Measurements from ENCODE around the gene SDCCAG8. TPM values are rescaled to one million over a fixed set of nuclear protein-coding genes. Genes with fewer than 3 reads are reported as not detected.
"Not testable (repeated sequence)": the region's sequence is repeated elsewhere in the genome, so short reads cannot be mapped to it uniquely, and the experiment has no call there.

Gene SDCCAG8
- total RNA-seq, 2 donors from 2014 or later: 18.4 to 18.8 TPM

DNA sequence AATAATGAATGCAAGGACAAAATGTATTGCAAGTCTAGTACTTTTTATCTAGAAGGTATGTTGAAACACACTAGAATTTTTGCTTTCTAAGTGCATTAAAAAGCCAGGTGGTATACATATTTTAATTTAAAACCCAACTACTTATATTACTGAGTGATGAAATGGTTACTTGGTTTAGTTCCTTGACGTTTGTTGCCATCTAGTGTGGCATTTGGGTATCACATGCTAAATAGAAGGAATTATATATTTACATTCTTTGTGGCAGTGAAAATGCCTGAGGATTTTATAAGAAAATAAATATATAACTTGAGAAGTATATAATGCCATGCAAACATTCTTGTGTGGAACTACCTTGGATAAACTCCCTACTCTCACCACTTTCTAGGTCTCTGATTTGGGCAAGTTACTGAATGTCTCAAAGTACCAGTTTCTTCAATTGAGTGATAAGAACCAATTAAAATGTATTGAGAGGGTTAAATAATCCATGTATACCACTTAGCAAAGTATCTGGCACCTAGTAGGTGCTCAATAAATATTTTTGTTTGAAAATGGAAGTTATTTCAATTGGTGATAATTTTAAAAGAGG is 69.6 kb downstream of the SDCCAG8 start:
- Histone ChIP-seq H3K4me1 (no peaks in the 10 kb centered on the region), H3K27ac (no peak overlapping the region), H3K9ac (ENCODE audit: low read depth in 2 of 2, low read length in 2 of 2) (no peak overlapping the region), H3K4me3 (no peak overlapping the region), H3K9me3 (no peaks in the 10 kb centered on the region), H3K27me3 (no peaks in the 10 kb centered on the region), H3K36me3 (no peaks in the 10 kb centered on the region)
- intact Hi-C loops (cut with DNase I): loop anchor here (10.0 kb wide), 1 partner anchor 1301 kb away; no protein-coding TSS in a partner anchor
- peak; percentile 66 for TF ChIP-seq CTCF (IDR thresholded peaks at IDR 0.05)
- DNase-seq: peak; percentile 21

- no peak overlapping the region for H3K9ac ChIP-seq (ENCODE audit: low read depth in 2 of 2, low read length in 2 of 2)
- H3K36me3 ChIP-seq: peaks cover 4% of the 10 kb centered on the region
- no peaks in the 10 kb centered on the region for H3K9me3 ChIP-seq
- TF ChIP-seq CTCF (IDR thresholded peaks at IDR 0.05): no peak
- H3K27me3 ChIP-seq: no peaks in the 10 kb centered on the region
- H3K4me1 ChIP-seq: no peaks in the 10 kb centered on the region
- H3K27ac ChIP-seq: no peak overlapping the region
- no peak for DNase-seq
- H3K4me3 ChIP-seq: no peak overlapping the region
- intact Hi-C loops (cut with DNase I): no loop called here
These were observed 76.6 kb downstream of the SDCCAG8 start for GRCh38 chr1:243332440-243332839.

DNA sequence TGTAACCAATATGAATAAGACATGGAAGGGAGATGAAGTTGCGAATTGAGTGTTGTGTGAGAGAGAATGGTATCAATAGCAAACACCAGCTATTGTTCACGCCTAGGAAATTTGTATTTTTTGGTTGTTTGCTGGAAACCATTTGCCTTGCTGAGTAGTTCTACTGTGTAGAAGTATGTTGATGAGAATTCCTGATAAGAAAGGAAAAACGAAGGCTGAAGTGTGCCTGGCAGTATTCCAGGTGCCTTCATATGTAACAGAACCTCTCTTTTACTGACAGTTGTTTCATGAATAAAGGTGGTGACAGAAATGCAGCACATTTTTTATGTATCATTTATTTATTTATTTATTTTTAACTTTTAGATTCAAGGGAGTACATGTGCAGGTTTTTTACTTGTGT is 79.5 kb downstream of the SDCCAG8 start:
- Histone ChIP-seq H3K4me1 (no peaks in the 10 kb centered on the region), H3K27ac (no peak overlapping the region), H3K4me3 (no peak overlapping the region), H3K9me3 (no peaks in the 10 kb centered on the region), H3K36me3 (peaks cover 4% of the 10 kb centered on the region), H3K9ac (ENCODE audit: low read depth in 2 of 2, low read length in 2 of 2) (no peak overlapping the region), H3K27me3 (no peaks in the 10 kb centered on the region)
- intact Hi-C loops (cut with DNase I): no loop called here
- no peak for DNase-seq
- no peak for TF ChIP-seq CTCF (IDR thresholded peaks at IDR 0.05)

- peaks cover 4% of the 10 kb centered on the region for H3K36me3 ChIP-seq
These were observed 80.3 kb downstream of the SDCCAG8 start for GRCh38 chr1:243336163-243336562.

GRCh38 chr1:243338848-243339247 is 83.0 kb downstream of the SDCCAG8 start:
- H3K36me3 ChIP-seq; H3K4me1 ChIP-seq; H3K9me3 ChIP-seq; DNase-seq; intact Hi-C loops (cut with DNase I); H3K27me3 ChIP-seq; H3K9ac ChIP-seq (ENCODE audit: low read depth in 2 of 2, low read length in 2 of 2); H3K4me3 ChIP-seq; H3K27ac ChIP-seq: not testable (repeated sequence)

More at GRCh38 chr1:243336163-243336562, 80.3 kb downstream of the SDCCAG8 start:
- no peaks in the 10 kb centered on the region for H3K27me3 ChIP-seq
- no peak for TF ChIP-seq CTCF (IDR thresholded peaks at IDR 0.05)
- no peaks in the 10 kb centered on the region for H3K9me3 ChIP-seq
- H3K4me1 ChIP-seq: no peaks in the 10 kb centered on the region
- DNase-seq: no peak
- intact Hi-C loops (cut with DNase I): no loop called here
- H3K4me3 ChIP-seq: no peak overlapping the region
- no peak overlapping the region for H3K9ac ChIP-seq (ENCODE audit: low read depth in 2 of 2, low read length in 2 of 2)
- no peak overlapping the region for H3K27ac ChIP-seq

GRCh38 chr1:243341074-243341473 is 85.2 kb downstream of the SDCCAG8 start:
- intact Hi-C loops (cut with DNase I): loop anchor here (5.0 to 10.0 kb wide), 2 partner anchors 674 to 931 kb away; no protein-coding TSS in a partner anchor
- H3K36me3 ChIP-seq: no peaks in the 10 kb centered on the region
- H3K4me1 ChIP-seq: no peaks in the 10 kb centered on the region
- no peak overlapping the region for H3K4me3 ChIP-seq
- no peak overlapping the region for H3K27ac ChIP-seq
- H3K27me3 ChIP-seq: no peaks in the 10 kb centered on the region
- TF ChIP-seq CTCF (IDR thresholded peaks at IDR 0.05): no peak
- H3K9me3 ChIP-seq: no peaks in the 10 kb centered on the region
- H3K9ac ChIP-seq (ENCODE audit: low read depth in 2 of 2, low read length in 2 of 2): no peak overlapping the region
- no peak for DNase-seq
